Activated CD4-positive, alpha-beta T cell treated with anti-CD3 and anti-CD28 coated beads for 4 hours (primary cell): ENCODE measurements around the gene CATSPERB.
"Not testable (repeated sequence)": the region's sequence is repeated elsewhere in the genome, so short reads cannot be mapped to it uniquely, and the experiment has no call there.

Source experiments
- DNase-seq, 2 donors: peaks; one replicate each; pipeline ENCODE4 v3.0.0-alpha.2; 2020

Gene CATSPERB

DNA sequence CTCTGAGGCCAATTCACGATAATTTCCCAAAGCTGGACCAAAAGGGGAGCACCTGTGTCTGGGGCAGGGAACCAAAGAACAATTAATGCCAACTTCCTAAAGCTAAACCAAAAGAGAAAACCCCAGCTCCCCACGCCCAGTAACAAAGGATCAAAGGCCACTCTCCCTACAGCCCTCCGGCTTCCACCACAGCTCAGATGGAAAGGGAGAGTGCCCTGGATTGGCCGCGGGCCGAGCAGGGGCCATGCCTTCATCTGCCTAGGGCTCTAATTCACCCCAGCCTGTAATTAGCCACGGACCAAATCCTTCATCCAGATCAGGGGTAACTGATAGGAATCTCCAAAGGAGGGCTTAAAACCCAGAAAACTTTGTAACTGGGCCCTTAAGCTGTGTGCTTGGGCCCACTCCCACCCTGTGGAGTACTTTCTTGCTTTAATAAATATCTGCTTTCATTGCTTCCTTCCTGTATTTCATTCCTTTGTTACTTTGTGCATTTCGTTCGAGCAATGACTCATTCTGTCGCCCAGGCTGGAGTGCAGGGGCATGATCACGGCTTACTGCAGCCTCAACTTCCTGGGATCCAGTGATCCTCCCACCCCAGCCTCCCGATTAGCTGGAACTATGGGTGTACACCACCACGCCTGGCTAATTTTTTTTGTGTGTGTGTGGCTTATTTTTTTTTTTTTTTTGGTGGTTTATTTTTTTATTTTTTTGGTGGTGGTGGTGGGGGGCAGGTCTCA, 156.2 kb downstream of the CATSPERB start:
- no peak for DNase-seq

DNA sequence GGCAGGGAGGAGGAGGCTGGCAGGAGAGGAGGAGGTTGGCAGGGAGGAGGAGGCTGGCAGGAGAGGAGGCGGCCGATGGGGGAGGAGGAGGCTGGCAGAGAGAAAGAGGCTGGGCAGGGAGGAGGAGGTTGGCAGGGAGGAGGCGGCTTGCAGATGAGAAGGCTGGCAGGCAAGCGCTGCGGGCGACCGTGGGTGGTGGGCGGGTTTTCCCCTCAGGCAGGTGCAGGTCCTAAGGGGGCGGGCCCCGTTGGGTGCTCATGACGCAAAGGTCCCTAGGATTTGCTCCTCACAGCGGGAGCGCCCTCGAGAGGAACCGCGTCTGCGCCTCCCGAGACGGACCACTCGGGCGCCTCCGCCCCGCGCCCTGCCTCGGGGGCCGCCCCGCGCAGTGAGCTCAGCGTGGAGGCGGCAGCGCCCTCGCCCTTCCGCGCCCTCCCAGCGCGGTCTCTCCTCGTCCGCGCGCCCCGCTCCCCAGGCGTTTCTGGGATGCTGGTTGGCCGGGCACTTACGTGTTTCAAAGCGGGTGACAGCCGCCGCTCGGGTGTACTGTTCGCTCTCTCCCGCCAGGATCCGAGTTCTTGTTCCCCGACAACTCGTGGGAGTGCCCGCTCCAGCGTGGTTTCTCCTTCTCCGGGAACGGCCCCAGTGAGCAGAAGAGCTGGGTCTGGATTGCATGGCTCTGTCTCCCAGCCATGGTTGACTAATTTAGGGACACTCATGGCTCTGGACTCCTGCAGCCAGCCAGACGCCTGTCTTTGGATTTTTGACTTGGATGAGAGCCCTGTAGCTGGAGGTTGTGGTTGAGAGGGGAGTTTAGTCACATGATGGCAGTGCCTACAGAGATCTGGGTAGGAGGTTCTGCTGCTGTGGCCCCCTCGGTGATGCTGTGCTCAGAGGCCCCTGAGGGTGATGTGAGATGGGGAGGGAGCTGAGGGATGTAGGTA, 157.7 kb downstream of the CATSPERB start:
- DNase-seq = peak; percentile 92 to 95

DNA sequence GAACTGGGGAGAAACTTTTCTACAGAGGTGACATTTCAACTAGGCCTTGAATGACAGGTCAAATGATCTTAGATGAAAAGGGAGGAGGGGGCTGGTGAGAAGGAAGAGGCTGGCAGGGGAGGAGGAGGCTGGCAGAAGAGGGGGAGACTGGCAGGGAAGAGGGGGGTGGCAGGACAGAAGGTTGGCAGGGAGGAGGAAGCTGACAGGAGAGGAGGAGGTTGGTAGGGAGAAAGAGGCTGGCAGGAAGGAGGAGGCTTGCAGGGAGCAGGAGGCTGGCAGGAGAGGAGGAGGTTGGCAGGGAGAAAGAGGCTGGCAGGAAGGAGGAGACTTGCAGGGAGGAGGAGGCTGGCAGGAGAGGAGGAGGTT, 158.4 kb downstream of the CATSPERB start:
- DNase-seq = no peak

DNA sequence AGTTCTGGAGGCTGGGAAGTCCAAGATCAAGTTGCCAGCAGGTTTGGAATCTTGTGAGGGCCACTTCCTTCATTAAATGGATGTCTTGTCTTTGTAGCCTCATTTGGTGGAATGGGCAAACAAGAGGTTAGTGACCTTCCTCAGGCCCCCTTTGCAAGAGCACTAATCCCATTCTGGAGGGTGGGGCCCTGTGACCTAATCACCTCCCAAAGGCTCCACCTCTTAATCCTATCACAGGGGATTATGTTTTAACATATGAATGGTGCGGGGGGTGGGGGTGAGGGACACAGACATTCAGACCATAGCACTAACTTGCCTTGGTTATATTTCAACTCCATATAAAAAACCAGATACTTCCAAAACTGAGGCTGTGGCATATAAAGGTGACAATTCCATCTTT, 161.9 kb downstream of the CATSPERB start:
- no peak for DNase-seq

DNA sequence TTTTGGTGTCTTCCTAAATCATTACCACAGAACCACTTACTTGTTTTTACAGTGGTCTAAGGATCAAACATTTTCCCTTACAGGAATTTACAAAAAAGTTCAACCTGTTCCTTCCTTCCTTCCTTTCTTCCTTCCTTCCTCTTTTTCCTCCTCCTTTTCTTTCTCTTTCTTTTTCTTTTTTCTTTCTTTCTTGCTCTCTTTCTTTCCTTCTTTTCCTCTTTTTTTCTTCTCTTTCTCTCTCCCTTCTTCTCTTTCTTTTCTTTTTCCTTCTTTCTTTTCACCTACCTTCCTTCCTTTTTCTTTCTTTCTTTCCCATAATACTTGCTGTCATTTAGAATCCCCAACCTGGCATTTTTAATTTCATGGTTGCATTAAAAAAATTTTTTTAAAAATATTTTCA, 162.6 kb downstream of the CATSPERB start:
- DNase-seq = no peak

DNA sequence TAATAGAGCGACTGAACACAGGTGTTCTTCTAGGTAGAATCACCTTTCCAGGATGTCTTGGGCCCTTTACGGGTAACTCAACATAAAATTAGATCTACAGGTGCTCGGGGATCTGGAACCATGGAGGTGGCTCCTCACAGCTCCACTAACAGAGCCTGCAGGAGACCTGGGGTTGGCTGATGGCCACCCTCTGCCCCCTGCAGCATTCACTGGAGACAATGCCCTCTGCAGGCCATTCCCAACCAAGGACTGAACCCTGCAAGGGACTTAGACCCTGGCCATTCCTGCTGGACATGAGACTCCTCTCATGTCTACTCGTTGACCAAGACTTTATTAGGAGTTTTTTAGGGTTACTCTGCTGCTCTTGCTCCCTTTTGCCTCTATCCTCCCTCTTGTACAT, 163.3 kb downstream of the CATSPERB start:
- no peak for DNase-seq

DNA sequence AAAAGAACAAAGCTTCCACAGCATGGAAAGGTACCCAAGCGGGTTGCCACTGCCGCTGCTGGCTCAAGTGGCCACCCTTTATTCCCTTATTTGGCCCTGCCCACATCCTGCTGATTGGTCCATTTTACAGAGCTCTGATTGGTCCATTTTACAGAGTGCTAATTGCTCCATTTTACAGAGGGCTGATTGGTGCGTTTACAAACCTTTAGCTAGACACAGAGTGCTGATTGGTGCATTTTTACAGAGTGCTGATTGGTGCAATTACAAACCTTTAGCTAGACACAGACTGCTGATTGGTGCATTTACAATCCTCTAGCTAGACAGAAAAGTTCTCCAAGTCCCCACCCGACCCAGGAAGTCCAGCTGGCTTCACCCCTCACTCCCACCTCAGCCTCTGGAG, 164.1 kb downstream of the CATSPERB start:
- DNase-seq = not testable (repeated sequence)

DNA sequence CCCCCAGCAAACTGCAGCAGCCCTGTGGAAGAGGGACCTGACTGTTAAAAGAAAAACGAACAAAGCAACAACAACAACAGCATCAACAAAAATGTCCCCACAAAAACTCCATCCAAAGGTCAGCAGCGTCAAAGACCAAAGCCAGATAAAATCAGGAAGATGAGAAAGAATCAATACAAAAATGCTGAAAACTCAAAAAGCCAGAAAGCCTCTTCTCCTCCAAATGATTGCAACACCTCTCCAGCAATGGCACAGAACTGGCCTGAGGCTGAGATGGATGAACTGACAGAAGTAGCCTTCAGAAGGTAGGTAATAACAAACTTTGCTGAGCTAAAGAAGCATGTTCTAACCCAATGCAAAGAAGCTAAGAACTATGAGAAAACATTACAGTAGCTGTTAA, 176.4 kb downstream of the CATSPERB start:
- no peak for DNase-seq

DNA sequence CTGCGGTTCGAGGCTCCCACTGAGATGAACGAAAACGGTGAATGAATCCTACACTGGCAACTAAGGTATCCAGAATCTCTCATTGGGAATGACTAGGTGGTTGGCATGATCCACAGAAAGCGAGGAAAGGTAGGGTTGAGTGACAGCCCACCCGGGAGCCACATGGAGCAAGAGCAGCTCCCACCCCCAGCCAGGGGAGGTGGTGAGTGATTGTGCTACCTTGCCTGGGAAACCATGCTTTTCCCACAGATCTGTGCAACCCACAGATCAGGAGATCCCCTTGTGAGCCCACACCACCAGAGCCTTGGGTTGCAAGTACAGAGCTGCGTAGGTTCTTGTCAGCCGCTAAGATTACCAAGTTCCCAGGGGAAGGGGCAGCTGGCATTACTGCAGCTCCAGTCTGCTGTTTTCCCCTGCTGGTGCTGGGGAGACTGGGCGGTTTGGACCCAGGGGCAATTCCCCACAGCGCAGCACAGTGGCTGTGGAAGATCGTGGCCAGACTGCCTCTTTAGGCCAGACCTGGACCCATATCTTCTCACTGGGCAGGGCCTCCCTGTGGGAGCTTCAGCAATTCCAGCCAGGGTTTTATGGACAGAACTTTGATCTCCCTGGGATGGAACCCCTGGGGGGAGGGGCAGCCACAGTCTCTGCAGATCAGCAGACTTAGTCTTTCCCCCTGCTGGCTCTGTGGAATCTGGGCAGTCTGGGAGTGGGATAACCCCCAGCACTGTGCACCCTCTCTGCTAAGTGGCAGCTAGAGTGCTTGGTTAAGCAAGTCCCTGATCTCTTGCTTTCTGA, 177.2 kb downstream of the CATSPERB start:
- no peak for DNase-seq

DNA sequence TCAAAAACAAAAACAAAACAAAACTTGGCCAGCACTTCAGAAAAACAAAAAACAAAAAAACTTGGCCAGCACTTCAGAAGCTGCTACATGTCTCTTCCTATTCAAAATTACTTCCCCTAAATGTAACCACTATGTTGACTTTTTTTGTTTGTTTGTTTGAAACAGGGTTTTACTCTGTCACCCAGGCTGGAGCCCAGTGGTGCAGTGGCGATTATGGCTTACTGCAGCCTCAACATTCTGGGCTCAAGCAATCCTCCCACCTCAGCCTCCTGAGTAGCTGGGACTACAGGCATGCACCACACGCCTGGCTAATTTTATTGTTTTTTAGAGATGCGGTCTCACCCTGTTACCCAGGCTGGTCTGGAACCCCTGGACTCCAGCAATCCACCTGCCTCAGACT, 183.8 kb downstream of the CATSPERB start:
- DNase-seq = no peak

DNA sequence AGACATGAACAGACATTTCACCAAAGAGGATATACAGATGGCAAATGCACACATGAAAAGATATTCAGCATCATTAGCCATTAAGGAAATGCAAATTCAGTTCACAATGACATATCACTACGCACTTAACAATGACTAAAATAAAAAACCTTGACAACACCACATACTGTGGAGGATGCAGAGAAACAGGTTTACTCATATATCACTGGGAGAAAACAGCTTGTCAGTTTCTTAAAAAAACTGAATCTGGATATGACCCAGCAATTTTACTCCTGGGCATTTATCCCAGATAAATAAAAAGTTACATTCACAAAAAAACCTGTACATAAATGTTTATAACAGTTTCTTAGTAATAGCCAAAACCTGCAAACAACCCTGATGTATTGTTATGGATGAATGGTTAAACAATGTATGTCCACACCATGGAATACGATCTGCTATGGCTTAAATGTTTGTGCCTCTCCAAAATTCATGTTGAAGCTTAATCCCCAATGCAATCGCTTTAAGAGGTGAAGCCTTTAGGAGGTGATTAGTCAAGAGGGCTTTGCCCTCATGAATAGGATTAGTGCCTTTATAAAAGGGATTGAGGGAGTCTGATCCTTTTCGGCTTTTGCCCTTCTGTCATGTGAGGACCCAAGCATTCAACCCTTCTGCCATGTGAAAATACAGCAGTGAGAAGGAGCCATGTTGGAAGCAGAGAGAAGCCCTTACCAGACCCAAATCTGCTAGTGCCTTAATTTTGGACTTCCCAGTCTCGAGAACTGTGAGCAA, 185.8 kb downstream of the CATSPERB start:
- DNase-seq = no peak

DNA sequence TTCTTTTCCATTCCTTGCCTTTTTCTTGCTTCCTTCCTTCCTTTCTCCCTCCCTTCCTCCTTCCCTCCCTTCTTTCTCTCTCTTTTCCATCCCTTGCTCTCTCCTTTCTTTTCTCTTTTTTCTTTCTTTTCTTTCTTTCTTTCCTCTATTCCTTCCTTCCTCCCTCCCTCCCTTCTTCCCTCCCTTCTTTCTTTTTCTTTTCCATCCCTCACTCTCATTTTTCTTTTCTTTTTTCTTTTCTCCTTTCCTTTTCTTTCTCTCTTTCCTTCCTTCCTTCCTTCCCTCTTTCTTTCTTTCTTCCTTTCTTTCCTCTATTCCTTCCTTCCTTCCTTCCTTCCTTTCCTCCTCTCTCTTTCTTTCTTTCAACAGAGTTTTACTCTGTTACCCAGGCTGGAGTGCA, 186.7 kb downstream of the CATSPERB start:
- no peak for DNase-seq

DNA sequence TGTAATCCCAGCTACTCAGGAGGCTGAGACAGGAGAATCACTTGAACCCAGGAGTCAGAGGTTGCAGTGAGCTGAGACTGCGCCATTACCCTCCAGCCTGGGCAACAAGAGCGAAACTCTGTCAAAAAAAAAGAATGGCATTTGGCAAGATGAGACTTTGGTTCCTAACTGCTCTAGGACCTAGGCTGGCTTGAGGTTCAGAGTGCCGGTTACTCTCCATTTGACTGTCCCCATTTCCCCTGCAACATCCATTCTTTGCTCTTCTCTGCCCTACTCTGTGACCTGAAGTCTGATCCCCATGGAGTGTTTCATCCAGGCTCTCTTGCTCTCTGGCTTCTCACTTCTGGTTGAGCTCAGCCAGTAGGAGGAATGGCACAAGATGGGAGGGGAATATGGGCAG, 195.6 kb downstream of the CATSPERB start:
- DNase-seq = no peak

DNA sequence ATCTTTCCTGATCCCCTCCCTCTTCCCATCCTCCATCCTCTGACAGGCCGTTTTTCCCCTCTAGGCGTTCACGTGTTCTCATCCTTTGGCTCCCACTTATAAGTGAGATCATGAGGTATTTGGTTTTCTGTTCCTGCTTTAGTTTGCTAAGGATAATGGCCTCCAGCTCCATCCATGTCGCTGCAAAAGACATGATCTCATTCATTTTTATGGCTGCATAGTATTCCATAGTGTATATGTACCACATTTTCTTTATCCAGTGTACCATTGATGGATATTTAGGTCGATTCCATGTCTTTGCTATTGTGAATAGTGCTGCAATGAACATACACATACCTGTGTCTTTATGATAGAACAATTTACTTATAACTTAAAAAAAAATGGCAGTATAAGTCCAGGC, 197.8 kb downstream of the CATSPERB start:
- DNase-seq = not testable (repeated sequence)

DNA sequence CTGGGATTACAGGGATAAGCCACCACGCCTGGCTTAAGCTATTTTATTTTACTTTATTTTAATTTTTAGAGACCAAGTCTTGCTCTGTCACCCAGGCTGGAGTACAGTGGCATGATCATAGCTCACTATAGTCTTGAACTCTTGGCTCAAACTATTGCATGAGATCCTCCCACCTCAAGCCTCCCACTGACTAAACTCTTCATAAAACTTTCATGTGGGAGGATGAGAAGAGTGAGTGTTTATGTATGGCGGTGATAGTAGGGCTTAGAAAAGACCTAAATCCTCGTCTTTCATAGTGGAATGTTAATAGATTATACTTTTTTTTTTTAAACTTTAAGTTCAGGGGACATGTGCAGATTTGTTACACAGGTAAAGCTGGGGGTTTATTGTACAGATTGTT, 198.3 kb downstream of the CATSPERB start:
- DNase-seq = no peak
